Spleen (tissue), 11 donors: ENCODE measurements around the gene CDK19. TPM values are rescaled to one million over a fixed set of nuclear protein-coding genes. Genes with fewer than 3 reads are reported as not detected.
A peak's percentile ranks its signal among the peaks of the same experiment; 100 is the strongest.

Source experiments
- DNase-seq: peaks from one replicate; pipeline ENCODE4 v3.0.0-alpha.2; 2020
- H3K27ac ChIP-seq, 8 donors: fragments of 200-600 bp; sonication (generic) in 7 of 8; 1 replicate in 4 of 8; 2 replicates in 4 of 8; pipeline versions ENCODE4 v1.5.0 to v1.8.0; 2016 to 2021; ENCODE audit warnings: inconsistent platforms in 4 of 8, mild to moderate bottlenecking in 4 of 8, moderate library complexity in 1 of 8
- H3K27me3 ChIP-seq, 7 donors: fragments of 200-600 bp; sonication (generic) in 6 of 7; replicated peaks in 1 of 7; 1 replicate in 4 of 7; 2 replicates in 3 of 7; pipeline versions ENCODE4 v1.5.0 to v1.8.0; 2016 to 2021; ENCODE audit warnings: inconsistent platforms in 3 of 7, mild to moderate bottlenecking in 1 of 7
- H3K36me3 ChIP-seq, 6 donors: fragments of 200-600 bp; sonication (generic) in 5 of 6; 1 replicate in 4 of 6; 2 replicates in 2 of 6; pipeline versions ENCODE4 v1.5.0 to v1.8.0; 2016 to 2021; ENCODE audit warnings: inconsistent platforms in 2 of 6
- H3K4me1 ChIP-seq, 6 donors: fragments of 200-600 bp; sonication (generic) in 5 of 6; 1 replicate in 3 of 6; 2 replicates in 3 of 6; pipeline versions ENCODE4 v1.5.0 to v1.8.0; 2016 to 2021; ENCODE audit warnings: inconsistent platforms in 3 of 6
- H3K4me3 ChIP-seq, 8 donors: fragments of 200-600 bp; sonication (generic) in 7 of 8; 1 replicate in 4 of 8; 2 replicates in 4 of 8; pipeline versions ENCODE4 v1.5.0 to v1.8.0; 2016 to 2021; ENCODE audit warnings: inconsistent platforms in 4 of 8, mild to moderate bottlenecking in 4 of 8, moderate library complexity in 2 of 8
- H3K9me3 ChIP-seq, 8 donors: fragments of 200-600 bp; sonication (generic) in 7 of 8; 1 replicate in 4 of 8; 2 replicates in 4 of 8; pipeline versions ENCODE4 v1.5.0 to v1.8.0; 2016 to 2021; ENCODE audit warnings: inconsistent platforms in 4 of 8
- POLR2A ChIP-seq, 3 donors: fragments of 450-650 bp; IDR thresholded peaks; one replicate each; pipeline ENCODE4 v1.5.1; 2017; ENCODE audit warnings: antibody characterized with exemption in 3 of 3, mild to moderate bottlenecking in 1 of 3
- POLR2AphosphoS5 ChIP-seq, 3 donors: sonication (generic); formaldehyde crosslinking; IDR thresholded peaks; one replicate each; pipeline ENCODE4 v1.5.1; 2017; ENCODE audit warnings: antibody characterized with exemption in 3 of 3
- WGBS, 5 donors: extraction: QIAGEN DNeasy Blood & Tissue Kit in 3 of 5; methylation state at CpG; one replicate each; pipeline versions ENCODE4 v1.1.5 to v1.1.7; 2013 to 2018; 5-methylcytosine and 5-hydroxymethylcytosine counted together
- intact Hi-C: fragments of 100-400 bp; cut with DNase I; formaldehyde crosslinking; loops from one replicate; pipeline ENCODE4 v1.15.0; 2023; ENCODE audit warnings: low total_unique reads
- polyA plus RNA-seq, 3 donors: library from polyadenylated mRNA; stranded (reverse); fragments of 200-250 nt; gene quantifications; one replicate each; pipeline ENCODE4 v1.2.1, GENCODE V29; 2013
- total RNA-seq, 7 donors: library from RNA; depleted of rRNA in 3 of 7; stranded (reverse); fragments of >200 nt in 3 of 7; fragmentation: NEBNext Ultra II Directional in 4 of 7; extraction: Animal tissue kit (Norgen Biotek cat#: 25700) in 4 of 7; gene quantifications; one replicate each; pipeline versions ENCODE4 v1.1.0 to v1.2.1, GENCODE V29; 2016 to 2021
- TF ChIP-seq, protein P1 (sequence below), 11 experiments: fragments of 200-600 bp in 7 of 11; fragments of 450-650 bp in 4 of 11; sonication (generic) in 4 of 11; IDR thresholded peaks in 8 of 11; conservative IDR thresholded peaks in 3 of 11; 1 replicate in 7 of 11; 2 replicates in 4 of 11; pipeline versions ENCODE4 v1.4.0 to v1.8.0; 2016 to 2021; ENCODE audit warnings: antibody characterized with exemption in 11 of 11, inconsistent platforms in 4 of 11, mild to moderate bottlenecking in 1 of 11
- donor health status: healthy with polysubstance abuse.
- donor health status: DM: no; HTN: no; CAD: no; lungs with moderate emphysema.
- donor health status: DM: no; HTN: no; CAD: no.
- donor health status: Bipolar disorder and iron deficiency.
- donor health status: healthy.
- donor health status: DM: no; HTN: no; CAD: no.
- donor health status: DM: yes; HTN: yes; CAD: no.

Gene CDK19
- total and polyA plus RNA-seq, 10 donors = 7.9 to 29.8 (median 21.7) TPM

DNA sequence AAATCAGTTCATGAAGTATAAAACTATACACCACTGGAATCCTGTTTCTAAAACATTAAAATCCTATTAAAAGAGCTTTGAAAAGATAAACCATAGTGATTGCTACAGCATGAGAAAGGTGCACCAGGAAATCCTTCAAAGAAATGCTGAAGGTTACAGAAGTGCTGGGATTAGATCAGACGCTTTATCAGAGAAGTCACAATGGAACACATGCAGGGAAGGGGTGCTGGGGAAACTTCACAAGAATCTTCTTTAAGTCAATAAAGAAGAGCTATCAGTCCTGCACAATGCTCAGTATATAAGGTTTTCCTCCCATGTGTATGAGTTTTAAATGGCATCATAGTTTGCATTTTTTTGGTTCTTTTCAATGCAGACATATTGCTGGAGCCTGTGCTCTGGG is 201.2 kb downstream of the CDK19 start:
- no peak for DNase-seq
- Histone ChIP-seq H3K4me3 (no peak overlapping the region), H3K4me1 (no peaks in the 10 kb centered on the region), H3K9me3 (no peaks in the 10 kb centered on the region), H3K27me3 (no peaks in the 10 kb centered on the region), H3K27ac (peak overlapping the region in 1 of 8 donors; percentile 63), H3K36me3 (peaks cover 0 to 82% (median 12%) of the 10 kb centered on the region in 6 donors)
- TF ChIP-seq POLR2A (IDR thresholded peaks at IDR 0.05) (no peak), POLR2AphosphoS5 (IDR thresholded peaks at IDR 0.05) (no peak)
- TF ChIP-seq, protein P1, sequence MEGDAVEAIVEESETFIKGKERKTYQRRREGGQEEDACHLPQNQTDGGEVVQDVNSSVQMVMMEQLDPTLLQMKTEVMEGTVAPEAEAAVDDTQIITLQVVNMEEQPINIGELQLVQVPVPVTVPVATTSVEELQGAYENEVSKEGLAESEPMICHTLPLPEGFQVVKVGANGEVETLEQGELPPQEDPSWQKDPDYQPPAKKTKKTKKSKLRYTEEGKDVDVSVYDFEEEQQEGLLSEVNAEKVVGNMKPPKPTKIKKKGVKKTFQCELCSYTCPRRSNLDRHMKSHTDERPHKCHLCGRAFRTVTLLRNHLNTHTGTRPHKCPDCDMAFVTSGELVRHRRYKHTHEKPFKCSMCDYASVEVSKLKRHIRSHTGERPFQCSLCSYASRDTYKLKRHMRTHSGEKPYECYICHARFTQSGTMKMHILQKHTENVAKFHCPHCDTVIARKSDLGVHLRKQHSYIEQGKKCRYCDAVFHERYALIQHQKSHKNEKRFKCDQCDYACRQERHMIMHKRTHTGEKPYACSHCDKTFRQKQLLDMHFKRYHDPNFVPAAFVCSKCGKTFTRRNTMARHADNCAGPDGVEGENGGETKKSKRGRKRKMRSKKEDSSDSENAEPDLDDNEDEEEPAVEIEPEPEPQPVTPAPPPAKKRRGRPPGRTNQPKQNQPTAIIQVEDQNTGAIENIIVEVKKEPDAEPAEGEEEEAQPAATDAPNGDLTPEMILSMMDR (IDR thresholded peaks at IDR 0.05 in 8 of 11, conservative IDR thresholded peaks at IDR 0.05 in 3 of 11) = no peak
- intact Hi-C loops = no loop called here
- WGBS, 5 donors = 69 to 94% (median 79%) methylated on average over 1 of the region's 1 CpG

DNA sequence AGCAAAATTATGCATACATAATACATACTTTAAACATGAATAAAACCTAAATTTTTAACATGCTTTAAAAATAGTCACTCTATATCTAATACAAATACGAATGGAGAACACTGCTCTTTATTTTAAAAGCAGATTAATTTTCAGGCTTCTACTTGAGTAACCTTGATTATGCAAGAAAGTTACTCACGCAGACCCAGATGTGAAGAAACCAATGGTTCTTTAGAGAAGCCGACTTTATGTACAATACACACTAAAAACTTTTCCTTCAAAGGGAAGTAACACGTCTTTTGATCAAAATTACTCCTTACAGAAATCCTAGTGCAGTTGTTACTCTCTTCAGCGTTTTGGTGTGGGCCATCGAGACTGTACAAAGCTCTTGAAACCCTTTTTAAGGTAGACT is 201.9 kb downstream of the CDK19 start:
- peak overlapping the region in 2 of 8 donors; percentile 23 to 63 for H3K27ac ChIP-seq
- no peak for DNase-seq
- H3K4me3 ChIP-seq = no peak overlapping the region
- H3K4me1 ChIP-seq = no peaks in the 10 kb centered on the region
- 54 to 85% (median 74%) methylated on average over 6 of the region's 6 CpGs for WGBS, 5 donors
- no peaks in the 10 kb centered on the region for H3K27me3 ChIP-seq
- H3K36me3 ChIP-seq = peaks cover 0 to 75% (median 12%) of the 10 kb centered on the region in 6 donors
- intact Hi-C loops = no loop called here
- TF ChIP-seq POLR2AphosphoS5 (IDR thresholded peaks at IDR 0.05) (no peak), POLR2A (IDR thresholded peaks at IDR 0.05) (no peak)
- TF ChIP-seq, protein P1 (IDR thresholded peaks at IDR 0.05 in 8 of 11, conservative IDR thresholded peaks at IDR 0.05 in 3 of 11) = no peak
- H3K9me3 ChIP-seq = no peaks in the 10 kb centered on the region

DNA sequence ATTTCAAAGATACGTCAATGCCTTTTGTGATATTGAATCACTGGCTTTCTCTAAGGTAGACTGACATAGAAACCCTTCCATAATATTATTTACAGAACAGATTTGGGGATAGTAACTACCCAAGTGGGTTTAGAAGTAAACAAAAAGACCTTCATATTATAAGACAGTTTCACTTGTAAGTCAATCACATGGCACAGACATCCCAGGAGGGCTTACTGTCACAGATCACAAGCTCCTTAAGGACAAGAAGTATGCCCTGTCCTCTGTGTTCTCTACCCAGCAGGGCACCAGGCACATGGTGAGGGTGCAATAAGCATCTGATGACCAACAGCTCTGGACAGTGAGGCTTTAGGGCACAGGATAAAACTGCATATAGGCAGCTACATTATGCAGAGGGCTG is 203.0 kb downstream of the CDK19 start:
- Histone ChIP-seq H3K27ac (no peak overlapping the region), H3K36me3 (peaks cover 0 to 68% (median 12%) of the 10 kb centered on the region in 6 donors), H3K9me3 (no peaks in the 10 kb centered on the region), H3K4me1 (no peaks in the 10 kb centered on the region), H3K4me3 (no peak overlapping the region), H3K27me3 (no peaks in the 10 kb centered on the region)
- WGBS, 5 donors = 88 to 98% (median 96%) methylated on average over 1 of the region's 1 CpG
- intact Hi-C loops = no loop called here
- TF ChIP-seq POLR2AphosphoS5 (IDR thresholded peaks at IDR 0.05) = no peak
- TF ChIP-seq, protein P1 (IDR thresholded peaks at IDR 0.05 in 8 of 11, conservative IDR thresholded peaks at IDR 0.05 in 3 of 11) = no peak
- TF ChIP-seq POLR2A (IDR thresholded peaks at IDR 0.05) = no peak
- no peak for DNase-seq

DNA sequence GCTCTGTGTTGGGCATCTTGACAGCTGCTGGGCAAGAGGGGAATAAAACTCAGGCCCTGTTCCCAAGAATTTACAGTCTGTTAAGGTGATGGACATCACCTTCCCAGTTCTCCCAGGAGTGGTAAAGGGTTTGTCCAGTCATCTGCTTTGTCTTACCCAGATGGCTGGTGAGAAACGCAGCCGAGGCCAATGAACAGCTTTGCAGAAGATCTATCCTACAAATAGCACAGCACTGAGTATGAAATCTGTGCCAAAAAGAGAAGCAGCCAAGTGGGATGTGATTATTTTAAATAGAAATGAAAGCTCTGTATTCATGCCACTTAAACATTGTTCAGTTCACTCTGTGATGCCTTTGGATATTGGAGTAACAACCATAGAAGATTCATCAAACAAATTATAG is 206.2 kb downstream of the CDK19 start:
- WGBS, 5 donors = 81 to 100% (median 87%) methylated on average over 2 of the region's 2 CpGs
- peaks cover 0 to 38% (median 5%) of the 10 kb centered on the region in 6 donors for H3K36me3 ChIP-seq
- H3K27ac ChIP-seq = no peak overlapping the region
- no peak for DNase-seq
- intact Hi-C loops = no loop called here
- H3K9me3 ChIP-seq = no peaks in the 10 kb centered on the region
- no peaks in the 10 kb centered on the region for H3K4me1 ChIP-seq
- H3K4me3 ChIP-seq = no peak overlapping the region
- TF ChIP-seq POLR2A (IDR thresholded peaks at IDR 0.05) = no peak
- TF ChIP-seq, protein P1 (IDR thresholded peaks at IDR 0.05 in 8 of 11, conservative IDR thresholded peaks at IDR 0.05 in 3 of 11) = no peak
- TF ChIP-seq POLR2AphosphoS5 (IDR thresholded peaks at IDR 0.05) = no peak
- no peaks in the 10 kb centered on the region for H3K27me3 ChIP-seq
